SK-N-SH treated with all-trans-retinoic acid at 6 μM for 48 hours (cell line): ENCODE data around the gene PSAPL1.

Experiments used
- ATAC-seq: fragments of 200-7000 bp; cut with Tn5 transposase; 3 replicates; pipeline ENCODE4 v1.9.1; 2020; ENCODE audit warnings: mild to moderate bottlenecking, moderate library complexity
- ARNTL ChIP-seq: fragments of 450-650 bp; formaldehyde crosslinking; IDR thresholded peaks from 2 replicates; pipeline ENCODE4 v1.5.0; 2020; ENCODE audit warnings: low read depth, mild to moderate bottlenecking, moderate library complexity, borderline replicate concordance
- BACH2 ChIP-seq: fragments of 250-450 bp; sonication (Bioruptor Pico); IDR thresholded peaks from 2 replicates; pipeline ENCODE4 v1.9.0; 2021; ENCODE audit warnings: mild to moderate bottlenecking, borderline replicate concordance
- CREB5 ChIP-seq: fragments of 250-450 bp; sonication (Bioruptor Pico); IDR thresholded peaks from 2 replicates; pipeline ENCODE4 v1.5.1; 2020; ENCODE audit warnings: low read depth, mild to moderate bottlenecking, moderate library complexity
- CSDC2 ChIP-seq: fragments of 250-450 bp; sonication (Bioruptor Pico); IDR thresholded peaks from 2 replicates; pipeline ENCODE4 v1.5.0; 2020; ENCODE audit warnings: mild to moderate bottlenecking, moderate library complexity
- CSRNP3 ChIP-seq: fragments of 250-450 bp; sonication (Bioruptor Pico); IDR thresholded peaks from 2 replicates; pipeline ENCODE4 v1.5.1; 2021; ENCODE audit warnings: mild to moderate bottlenecking, moderate library complexity
- ESRRG ChIP-seq: fragments of 250-450 bp; sonication (Bioruptor Pico); IDR thresholded peaks from 2 replicates; pipeline ENCODE4 v1.6.1; 2021; ENCODE audit warnings: mild to moderate bottlenecking
- GLIS3 ChIP-seq: fragments of 250-450 bp; sonication (Bioruptor Pico); IDR thresholded peaks from 2 replicates; pipeline ENCODE4 v1.5.0; 2020; ENCODE audit warnings: mild to moderate bottlenecking, moderate library complexity
- ISL1 ChIP-seq: fragments of 250-450 bp; sonication (Bioruptor Pico); IDR thresholded peaks from 2 replicates; pipeline ENCODE4 v2.1.2; 2022; ENCODE audit warnings: mild to moderate bottlenecking, moderate library complexity
- OSR1 ChIP-seq: fragments of 250-450 bp; sonication (Bioruptor Pico); IDR thresholded peaks from 2 replicates; pipeline ENCODE4 v1.8.0; 2022; ENCODE audit warnings: moderate library complexity, mild to moderate bottlenecking, inconsistent platforms
- PPARA ChIP-seq: fragments of 250-450 bp; sonication (Bioruptor Pico); IDR thresholded peaks from 2 replicates; pipeline ENCODE4 v1.5.0; 2020; ENCODE audit warnings: mild to moderate bottlenecking, borderline replicate concordance
- SNAI2 ChIP-seq: fragments of 250-450 bp; sonication (Bioruptor Pico); IDR thresholded peaks from 2 replicates; pipeline ENCODE4 v1.5.0; 2020; ENCODE audit warnings: mild to moderate bottlenecking, moderate library complexity
- TCF4 ChIP-seq: fragments of 250-450 bp; sonication (Bioruptor Pico); IDR thresholded peaks from 2 replicates; pipeline ENCODE4 v1.8.0; 2021; ENCODE audit warnings: mild to moderate bottlenecking, moderate library complexity, borderline replicate concordance
- TOX ChIP-seq: fragments of 250-450 bp; sonication (Bioruptor Pico); IDR thresholded peaks from 2 replicates; pipeline ENCODE4 v1.8.0; 2021; ENCODE audit warnings: mild to moderate bottlenecking, moderate library complexity, borderline replicate concordance
- ZFP3 ChIP-seq: fragments of 250-450 bp; sonication (Bioruptor Pico); IDR thresholded peaks from 2 replicates; pipeline ENCODE4 v1.5.0; 2020; ENCODE audit warnings: mild to moderate bottlenecking, moderate library complexity
- ZFP30 ChIP-seq: fragments of 450-650 bp; formaldehyde crosslinking; IDR thresholded peaks from 2 replicates; pipeline ENCODE4 v1.5.0; 2022; ENCODE audit warnings: mild to moderate bottlenecking, moderate library complexity
- ZNF565 ChIP-seq: fragments of 450-650 bp; formaldehyde crosslinking; conservative IDR thresholded peaks from 2 replicates; pipeline ENCODE4 v1.5.0; 2020; ENCODE audit warnings: low read depth, mild to moderate bottlenecking, moderate library complexity
- ZNF70 ChIP-seq: fragments of 450-650 bp; formaldehyde crosslinking; IDR thresholded peaks from 2 replicates; pipeline ENCODE4 v1.5.0; 2020; ENCODE audit warnings: mild to moderate bottlenecking, moderate library complexity
- ZNF8 ChIP-seq: fragments of 450-650 bp; formaldehyde crosslinking; IDR thresholded peaks from 2 replicates; pipeline ENCODE4 v1.5.0; 2020; ENCODE audit warnings: mild to moderate bottlenecking, moderate library complexity
- TF ChIP-seq, protein P1 (sequence below): fragments of 250-450 bp; sonication (Bioruptor Pico); IDR thresholded peaks from 2 replicates; pipeline ENCODE4 v1.5.0; 2020; ENCODE audit warnings: mild to moderate bottlenecking, moderate library complexity
- TF ChIP-seq, protein P2 (sequence below): fragments of 250-450 bp; sonication (Bioruptor Pico); IDR thresholded peaks from 2 replicates; pipeline ENCODE4 v1.8.0; 2020; ENCODE audit warnings: mild to moderate bottlenecking, moderate library complexity, borderline replicate concordance

PSAPL1 gene

DNA sequence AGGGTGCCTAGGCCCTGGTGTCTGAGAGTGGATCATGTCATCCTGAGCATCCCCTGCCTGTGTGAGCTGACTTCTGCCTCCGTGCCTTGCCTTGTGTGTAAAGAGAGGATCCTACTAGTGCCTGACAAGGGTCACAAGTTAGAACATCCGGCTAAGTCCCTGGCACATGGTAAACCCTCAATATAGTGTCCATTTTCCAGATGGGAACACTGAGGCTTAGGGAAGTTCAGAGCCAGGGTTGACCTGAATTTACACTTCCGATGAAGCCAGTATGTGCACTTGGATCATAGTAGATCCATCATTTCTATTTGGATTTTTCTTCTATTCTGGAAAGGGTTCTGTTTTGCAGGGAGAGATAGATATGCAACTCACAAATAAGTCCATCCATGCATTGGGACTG lies 12.5 kb upstream of the PSAPL1 start:
- no peak for TF ChIP-seq ARNTL
- TF ChIP-seq CREB5 (CRISPR knock-in tag) = no peak
- no peak for TF ChIP-seq ZFP30
- no peak for TF ChIP-seq ZFP3 (CRISPR knock-in tag)
- TF ChIP-seq ZNF70 (CRISPR knock-in tag) = no peak
- TF ChIP-seq OSR1 (CRISPR knock-in tag) = no peak
- no peak for TF ChIP-seq SNAI2 (CRISPR knock-in tag)
- TF ChIP-seq, protein P1, sequence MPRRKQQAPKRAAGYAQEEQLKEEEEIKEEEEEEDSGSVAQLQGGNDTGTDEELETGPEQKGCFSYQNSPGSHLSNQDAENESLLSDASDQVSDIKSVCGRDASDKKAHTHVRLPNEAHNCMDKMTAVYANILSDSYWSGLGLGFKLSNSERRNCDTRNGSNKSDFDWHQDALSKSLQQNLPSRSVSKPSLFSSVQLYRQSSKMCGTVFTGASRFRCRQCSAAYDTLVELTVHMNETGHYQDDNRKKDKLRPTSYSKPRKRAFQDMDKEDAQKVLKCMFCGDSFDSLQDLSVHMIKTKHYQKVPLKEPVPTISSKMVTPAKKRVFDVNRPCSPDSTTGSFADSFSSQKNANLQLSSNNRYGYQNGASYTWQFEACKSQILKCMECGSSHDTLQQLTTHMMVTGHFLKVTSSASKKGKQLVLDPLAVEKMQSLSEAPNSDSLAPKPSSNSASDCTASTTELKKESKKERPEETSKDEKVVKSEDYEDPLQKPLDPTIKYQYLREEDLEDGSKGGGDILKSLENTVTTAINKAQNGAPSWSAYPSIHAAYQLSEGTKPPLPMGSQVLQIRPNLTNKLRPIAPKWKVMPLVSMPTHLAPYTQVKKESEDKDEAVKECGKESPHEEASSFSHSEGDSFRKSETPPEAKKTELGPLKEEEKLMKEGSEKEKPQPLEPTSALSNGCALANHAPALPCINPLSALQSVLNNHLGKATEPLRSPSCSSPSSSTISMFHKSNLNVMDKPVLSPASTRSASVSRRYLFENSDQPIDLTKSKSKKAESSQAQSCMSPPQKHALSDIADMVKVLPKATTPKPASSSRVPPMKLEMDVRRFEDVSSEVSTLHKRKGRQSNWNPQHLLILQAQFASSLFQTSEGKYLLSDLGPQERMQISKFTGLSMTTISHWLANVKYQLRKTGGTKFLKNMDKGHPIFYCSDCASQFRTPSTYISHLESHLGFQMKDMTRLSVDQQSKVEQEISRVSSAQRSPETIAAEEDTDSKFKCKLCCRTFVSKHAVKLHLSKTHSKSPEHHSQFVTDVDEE (CRISPR knock-in tag) = no peak
- TF ChIP-seq ESRRG (CRISPR knock-in tag) = no peak
- TF ChIP-seq ISL1 (CRISPR knock-in tag) = no peak
- TF ChIP-seq PPARA = no peak
- no peak for TF ChIP-seq ZNF565 (CRISPR knock-in tag)
- TF ChIP-seq BACH2 (CRISPR knock-in tag) = no peak
- TF ChIP-seq GLIS3 (CRISPR knock-in tag) = no peak
- TF ChIP-seq CSDC2 = no peak
- no peak for TF ChIP-seq TOX (CRISPR knock-in tag)
- ATAC-seq = no peak

DNA sequence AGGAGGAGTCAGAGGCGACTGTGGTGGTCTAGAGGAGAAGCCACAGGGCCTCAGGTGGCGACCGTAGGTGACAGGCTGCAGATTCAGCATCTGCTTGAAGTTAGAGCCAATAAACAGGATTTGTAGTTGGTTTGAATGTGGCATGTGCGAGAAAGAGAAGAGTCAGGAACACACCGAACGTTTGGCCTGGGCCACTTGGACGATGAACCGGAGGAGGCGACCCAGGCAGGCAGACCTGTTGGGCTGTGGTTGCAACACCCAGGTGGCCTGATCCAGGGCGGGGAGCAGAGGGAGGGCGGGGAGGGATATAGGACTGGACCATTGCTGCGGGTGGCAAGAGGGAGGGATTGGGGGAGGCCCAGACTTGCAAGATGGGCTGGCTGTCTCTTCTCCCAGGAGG lies 10.0 kb upstream of the PSAPL1 start:
- ATAC-seq = no peak
- TF ChIP-seq ZFP30 (no peak), ZNF8 (CRISPR knock-in tag) (no peak), CSRNP3 (CRISPR knock-in tag) (no peak), TCF4 (no peak), ZNF70 (CRISPR knock-in tag) (no peak), CSDC2 (no peak), ARNTL (no peak), CREB5 (CRISPR knock-in tag) (no peak), TOX (CRISPR knock-in tag) (no peak), ZFP3 (CRISPR knock-in tag) (no peak), PPARA (no peak), ISL1 (CRISPR knock-in tag) (no peak), BACH2 (CRISPR knock-in tag) (no peak), ZNF565 (CRISPR knock-in tag) (no peak), ESRRG (CRISPR knock-in tag) (no peak)
- TF ChIP-seq, protein P2, sequence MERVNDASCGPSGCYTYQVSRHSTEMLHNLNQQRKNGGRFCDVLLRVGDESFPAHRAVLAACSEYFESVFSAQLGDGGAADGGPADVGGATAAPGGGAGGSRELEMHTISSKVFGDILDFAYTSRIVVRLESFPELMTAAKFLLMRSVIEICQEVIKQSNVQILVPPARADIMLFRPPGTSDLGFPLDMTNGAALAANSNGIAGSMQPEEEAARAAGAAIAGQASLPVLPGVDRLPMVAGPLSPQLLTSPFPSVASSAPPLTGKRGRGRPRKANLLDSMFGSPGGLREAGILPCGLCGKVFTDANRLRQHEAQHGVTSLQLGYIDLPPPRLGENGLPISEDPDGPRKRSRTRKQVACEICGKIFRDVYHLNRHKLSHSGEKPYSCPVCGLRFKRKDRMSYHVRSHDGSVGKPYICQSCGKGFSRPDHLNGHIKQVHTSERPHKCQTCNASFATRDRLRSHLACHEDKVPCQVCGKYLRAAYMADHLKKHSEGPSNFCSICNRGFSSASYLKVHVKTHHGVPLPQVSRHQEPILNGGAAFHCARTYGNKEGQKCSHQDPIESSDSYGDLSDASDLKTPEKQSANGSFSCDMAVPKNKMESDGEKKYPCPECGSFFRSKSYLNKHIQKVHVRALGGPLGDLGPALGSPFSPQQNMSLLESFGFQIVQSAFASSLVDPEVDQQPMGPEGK (CRISPR knock-in tag) = no peak
- TF ChIP-seq, protein P1 (CRISPR knock-in tag) = no peak
